ENCODE measurements around the gene NEGR1. TPM values are rescaled to one million over a fixed set of nuclear protein-coding genes. Genes with fewer than 3 reads are reported as not detected.

Gene NEGR1
- total RNA-seq, 4 donors from 2014 or later: 1.6 to 4.7 (median 2.3) TPM

- no peak overlapping the region for H3K4me3 ChIP-seq
- TF ChIP-seq CTCF (IDR thresholded peaks at IDR 0.05) (no peak), POLR2A (IDR thresholded peaks at IDR 0.05) (no peak)
Measured at GRCh38 chr1:72063364-72064044, 218.8 kb downstream of the NEGR1 start.

GRCh38 chr1:72062584-72062983 lies 219.8 kb downstream of the NEGR1 start:
- TF ChIP-seq CTCF (IDR thresholded peaks at IDR 0.05) (no peak), POLR2A (IDR thresholded peaks at IDR 0.05) (no peak)
- no peaks in the 10 kb centered on the region for H3K4me1 ChIP-seq
- no peak overlapping the region for H3K27ac ChIP-seq
- no peaks in the 10 kb centered on the region for H3K36me3 ChIP-seq
- no peaks in the 10 kb centered on the region for H3K27me3 ChIP-seq
- no peak for DNase-seq
- H3K9me3 ChIP-seq: no peaks in the 10 kb centered on the region
- no peak overlapping the region for H3K4me3 ChIP-seq

More at GRCh38 chr1:72063364-72064044, 218.8 kb downstream of the NEGR1 start:
- Histone ChIP-seq H3K36me3 (no peaks in the 10 kb centered on the region), H3K27me3 (no peaks in the 10 kb centered on the region), H3K4me1 (no peaks in the 10 kb centered on the region), H3K9me3 (no peaks in the 10 kb centered on the region), H3K27ac (no peak overlapping the region)
- DNase-seq: no peak

GRCh38 chr1:72060466-72061245 lies 221.7 kb downstream of the NEGR1 start:
- Histone ChIP-seq H3K4me3 (no peak overlapping the region), H3K27me3 (no peaks in the 10 kb centered on the region), H3K4me1 (no peaks in the 10 kb centered on the region), H3K27ac (no peak overlapping the region), H3K9me3 (no peaks in the 10 kb centered on the region), H3K36me3 (no peaks in the 10 kb centered on the region)
- no peak for TF ChIP-seq POLR2A (IDR thresholded peaks at IDR 0.05)
- TF ChIP-seq CTCF (IDR thresholded peaks at IDR 0.05): no peak
- DNase-seq: no peak

GRCh38 chr1:72056516-72056915 lies 225.8 kb downstream of the NEGR1 start:
- no peak for TF ChIP-seq CTCF (IDR thresholded peaks at IDR 0.05)
- TF ChIP-seq POLR2A (IDR thresholded peaks at IDR 0.05): no peak
- Histone ChIP-seq H3K4me1 (no peaks in the 10 kb centered on the region), H3K9me3 (no peaks in the 10 kb centered on the region), H3K27me3 (no peaks in the 10 kb centered on the region), H3K36me3 (no peaks in the 10 kb centered on the region), H3K27ac (no peak overlapping the region), H3K4me3 (no peak overlapping the region)
- DNase-seq: no peak

- H3K4me1 ChIP-seq: no peaks in the 10 kb centered on the region
- no peaks in the 10 kb centered on the region for H3K9me3 ChIP-seq
- TF ChIP-seq POLR2A (IDR thresholded peaks at IDR 0.05) (no peak), CTCF (IDR thresholded peaks at IDR 0.05) (no peak)
- DNase-seq: no peak
- no peaks in the 10 kb centered on the region for H3K27me3 ChIP-seq
- no peaks in the 10 kb centered on the region for H3K36me3 ChIP-seq
- no peak overlapping the region for H3K4me3 ChIP-seq
- H3K27ac ChIP-seq: no peak overlapping the region
Measured at GRCh38 chr1:72051538-72051937, 230.8 kb downstream of the NEGR1 start.

Data from Peyer's patch (tissue), 4 donors.